PC-9 (cell line): ENCODE results near the gene RIPOR1. TPM values are rescaled to one million over a fixed set of nuclear protein-coding genes. Genes with fewer than 3 reads are reported as not detected.
A peak's percentile ranks its signal among the peaks of the same experiment; 100 is the strongest.

Source experiments
- BruUV-seq: library from RNA; stranded (reverse); fragments of 400-500 nt; replicated peaks from 2 replicates; lab custom pipeline; 2021; lab: Mats Ljungman, UMichigan
- CTCF ChIA-PET: fragments of 300-600 bp; sonication (Branson Sonifier 250); formaldehyde crosslinking; loops from one replicate; lab custom pipeline; 2022; ENCODE audit warnings: antibody characterized with exemption; lab: Charles Lee
- POLR2A ChIA-PET: fragments of 300-600 bp; sonication (Branson Sonifier 250); formaldehyde crosslinking; loops from one replicate; lab custom pipeline; 2022; ENCODE audit warnings: antibody characterized with exemption; ENCODE audit not compliant: unreplicated experiment; lab: Charles Lee
- DNase-seq, 2 experiments: peaks; one replicate each; pipeline versions ENCODE4 v3.0.0 to v3.0.0-alpha.2; 2015 to 2022; ENCODE audit warnings: mixed read lengths in 1 of 2
- H2AFZ ChIP-seq: fragments of 200-600 bp; sonication (generic); 2 replicates; pipeline ENCODE4 v1.8.1; 2017; ENCODE audit warnings: antibody characterized with exemption
- H3F3A ChIP-seq: fragments of 200-600 bp; sonication (generic); 2 replicates; pipeline ENCODE4 v1.8.1; 2017; ENCODE audit warnings: antibody characterized with exemption, mild to moderate bottlenecking, low read depth; ENCODE audit not compliant: insufficient read depth
- H3K27ac ChIP-seq: fragments of 200-600 bp; sonication (generic); 2 replicates; pipeline ENCODE4 v1.6.1; 2016; ENCODE audit warnings: mixed run types
- H3K27me3 ChIP-seq: fragments of 200-600 bp; sonication (generic); 2 replicates; pipeline ENCODE4 v1.6.1; 2016; ENCODE audit warnings: low read depth, mixed run types; ENCODE audit not compliant: insufficient read depth
- H3K36me3 ChIP-seq: fragments of 200-600 bp; sonication (generic); 2 replicates; pipeline ENCODE4 v1.6.1; 2016; ENCODE audit warnings: low read depth, mixed run types
- H3K4me1 ChIP-seq: fragments of 200-600 bp; sonication (generic); replicated peaks from 2 replicates; pipeline ENCODE4 v1.6.1; 2016; ENCODE audit warnings: mixed run types; ENCODE audit not compliant: insufficient read depth
- H3K4me2 ChIP-seq: fragments of 200-600 bp; sonication (generic); 2 replicates; pipeline ENCODE4 v1.6.1; 2017; ENCODE audit warnings: mixed run types
- H3K4me3 ChIP-seq: fragments of 200-600 bp; sonication (generic); 2 replicates; pipeline ENCODE4 v1.6.1; 2016; ENCODE audit warnings: mixed run types
- H3K79me2 ChIP-seq: fragments of 200-600 bp; sonication (generic); 2 replicates; pipeline ENCODE4 v1.6.1; 2017; ENCODE audit warnings: low read depth, mixed run types
- H3K9me2 ChIP-seq: fragments of 200-600 bp; sonication (generic); 2 replicates; pipeline ENCODE4 v1.8.1; 2017; ENCODE audit warnings: mild to moderate bottlenecking; ENCODE audit not compliant: insufficient read depth
- H3K9me3 ChIP-seq: fragments of 200-600 bp; sonication (generic); 2 replicates; pipeline ENCODE4 v1.8.1; 2016; ENCODE audit warnings: low read depth; ENCODE audit not compliant: insufficient read depth
- H4K20me1 ChIP-seq: fragments of 200-600 bp; sonication (generic); 2 replicates; pipeline ENCODE4 v1.8.1; 2017; ENCODE audit not compliant: insufficient read depth
- EZH2 ChIP-seq: fragments of 200-600 bp; sonication (generic); IDR thresholded peaks from 2 replicates; pipeline ENCODE4 v1.8.0; 2017; ENCODE audit warnings: antibody characterized with exemption, low read depth
- intact Hi-C: fragments of 100-400 bp; cut with micrococcal nuclease; formaldehyde crosslinking; loops from one replicate; pipeline ENCODE4 v1.10.0; 2022; ENCODE audit not compliant: unreplicated experiment
- total RNA-seq: library from RNA; stranded (reverse); gene quantifications from 2 replicates; pipeline ENCODE4 v1.2.3, GENCODE V29; 2021
- TF ChIP-seq, protein P1 (sequence below): fragments of 200-600 bp; sonication (generic); conservative IDR thresholded peaks from 2 replicates; pipeline ENCODE4 v1.6.1; 2017; ENCODE audit warnings: mixed run types, antibody characterized with exemption, mild to moderate bottlenecking, moderate library complexity

Gene RIPOR1
- total RNA-seq, 1 experiment from 2014 or later, result 76.7 TPM

DNA sequence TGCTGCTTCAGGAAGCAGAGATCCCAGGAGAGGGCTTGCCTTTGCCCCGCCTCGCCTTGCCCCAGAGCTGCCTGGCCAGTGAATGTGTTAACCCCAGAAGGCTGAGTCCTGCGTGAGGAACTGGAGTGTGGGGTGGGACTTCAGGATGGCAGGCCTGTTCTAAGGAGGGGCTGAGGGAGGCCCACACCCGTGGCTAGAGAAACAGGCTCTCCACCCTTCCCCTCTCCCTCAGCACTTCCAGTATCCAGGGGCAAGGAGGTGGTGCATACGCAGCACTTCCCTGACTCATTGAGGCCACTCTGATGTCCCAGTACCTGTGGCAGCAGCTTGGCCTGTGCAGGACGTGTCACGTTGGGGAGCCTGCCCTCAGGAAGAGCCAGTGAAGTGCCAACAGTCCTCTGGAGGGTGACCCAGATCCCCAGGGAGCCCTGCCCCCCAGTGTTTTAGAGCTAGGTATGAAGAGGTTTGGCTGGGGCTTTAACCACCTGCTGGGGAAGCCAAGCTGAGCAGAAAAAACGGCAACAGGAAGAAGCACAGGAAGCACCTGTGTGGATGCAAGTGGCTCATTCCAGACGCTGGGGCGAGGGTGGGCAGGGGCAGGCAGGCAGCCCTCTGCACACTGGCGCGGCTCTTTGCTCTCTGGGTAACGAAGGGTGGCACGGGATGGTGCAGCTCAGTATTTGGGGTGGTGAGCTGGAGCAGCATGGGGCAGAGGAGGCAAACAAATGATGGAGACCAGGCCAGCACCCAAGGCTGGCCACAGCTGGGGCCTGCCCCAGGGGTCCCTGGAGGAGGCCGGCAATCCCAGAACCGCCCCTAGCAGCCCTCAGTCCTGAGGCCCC, 19.0 kb downstream of the RIPOR1 start:
- intact Hi-C loops, result loop anchor here (2.0 kb wide), 1 partner anchor 27 kb away; no protein-coding TSS in a partner anchor
- no peak overlapping the region for H3K27ac ChIP-seq
- CTCF ChIA-PET, result interaction anchor here (1.0 to 1.4 kb wide), 4 partner anchors 8 to 269 kb away, joined by 3 to 12 read pairs (median 7); partner anchors contain the start of gene CTCF

DNA sequence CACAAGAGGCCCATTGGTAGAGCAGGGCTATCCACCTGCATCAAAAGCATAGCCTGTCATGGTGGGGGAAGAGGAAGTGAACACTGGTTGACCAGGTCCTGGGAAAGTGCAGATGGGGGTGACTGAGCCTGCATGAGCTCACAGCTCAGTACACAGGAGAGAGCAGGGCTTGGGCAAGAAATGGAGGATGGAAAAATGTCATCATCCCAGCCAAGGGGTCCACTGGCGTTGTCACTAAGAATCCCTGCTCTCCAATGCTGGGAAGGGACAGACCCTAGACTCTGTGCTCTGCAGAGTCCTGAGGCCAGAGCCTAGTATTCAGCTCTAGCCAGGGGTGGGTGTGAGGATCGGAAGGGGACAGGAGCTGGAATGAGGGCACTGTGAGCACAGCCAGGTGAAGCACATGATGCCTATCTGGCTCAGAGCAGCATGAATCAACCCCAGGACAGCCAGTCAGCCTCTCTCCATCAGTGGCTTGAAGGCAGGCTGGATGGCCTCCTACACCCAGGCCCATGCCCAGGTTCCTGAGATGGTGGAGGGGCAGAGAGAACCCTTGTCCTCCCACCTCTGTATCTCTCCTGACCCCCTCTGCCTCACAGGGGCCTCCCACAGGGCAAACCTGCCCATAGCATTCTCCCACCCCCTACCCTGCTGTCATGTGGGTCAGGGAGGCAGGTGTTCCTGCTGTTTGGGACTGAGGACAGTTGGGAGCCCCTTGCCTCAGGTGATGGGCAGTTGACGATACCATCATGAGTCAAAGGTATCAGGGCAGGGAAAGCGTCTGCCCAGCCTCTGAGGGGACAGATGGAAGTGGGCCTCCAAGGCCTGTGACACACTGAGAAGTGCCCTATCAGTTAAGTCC, 19.9 kb downstream of the RIPOR1 start:
- Histone ChIP-seq H3K79me2 (no peaks in the 10 kb centered on the region; the same call in 1 of the 2 replicates), H3K4me3 (no peak overlapping the region), H3K36me3 (no peaks in the 10 kb centered on the region), H3K9me3 (no peaks in the 10 kb centered on the region), H4K20me1 (no peaks in the 10 kb centered on the region), H2AFZ (no peak overlapping the region), H3K9me2 (no peaks in the 10 kb centered on the region), H3K27me3 (no peaks in the 10 kb centered on the region), H3K4me1 (no peaks in the 10 kb centered on the region), H3F3A (peaks cover 12% of the 10 kb centered on the region; the same call in 1 of the 2 replicates), H3K4me2 (no peak overlapping the region), H3K27ac (no peak overlapping the region)
- POLR2A ChIA-PET, result no interaction called here
- BruUV-seq, result no TSS peak
- DNase-seq, result no peak
- no peak for TF ChIP-seq EZH2
- TF ChIP-seq, protein P1, sequence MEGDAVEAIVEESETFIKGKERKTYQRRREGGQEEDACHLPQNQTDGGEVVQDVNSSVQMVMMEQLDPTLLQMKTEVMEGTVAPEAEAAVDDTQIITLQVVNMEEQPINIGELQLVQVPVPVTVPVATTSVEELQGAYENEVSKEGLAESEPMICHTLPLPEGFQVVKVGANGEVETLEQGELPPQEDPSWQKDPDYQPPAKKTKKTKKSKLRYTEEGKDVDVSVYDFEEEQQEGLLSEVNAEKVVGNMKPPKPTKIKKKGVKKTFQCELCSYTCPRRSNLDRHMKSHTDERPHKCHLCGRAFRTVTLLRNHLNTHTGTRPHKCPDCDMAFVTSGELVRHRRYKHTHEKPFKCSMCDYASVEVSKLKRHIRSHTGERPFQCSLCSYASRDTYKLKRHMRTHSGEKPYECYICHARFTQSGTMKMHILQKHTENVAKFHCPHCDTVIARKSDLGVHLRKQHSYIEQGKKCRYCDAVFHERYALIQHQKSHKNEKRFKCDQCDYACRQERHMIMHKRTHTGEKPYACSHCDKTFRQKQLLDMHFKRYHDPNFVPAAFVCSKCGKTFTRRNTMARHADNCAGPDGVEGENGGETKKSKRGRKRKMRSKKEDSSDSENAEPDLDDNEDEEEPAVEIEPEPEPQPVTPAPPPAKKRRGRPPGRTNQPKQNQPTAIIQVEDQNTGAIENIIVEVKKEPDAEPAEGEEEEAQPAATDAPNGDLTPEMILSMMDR, result no peak
- intact Hi-C loops, result no loop called here
- CTCF ChIA-PET, result no interaction called here

More for the DNA sequence above, 19.0 kb downstream of the RIPOR1 start:
- Histone ChIP-seq H4K20me1 (no peaks in the 10 kb centered on the region), H3K9me2 (no peaks in the 10 kb centered on the region), H2AFZ (no peak overlapping the region), H3K79me2 (no peaks in the 10 kb centered on the region), H3F3A (peaks cover 12% of the 10 kb centered on the region; the same call in 1 of the 2 replicates), H3K4me1 (no peaks in the 10 kb centered on the region), H3K4me2 (no peak overlapping the region), H3K4me3 (no peak overlapping the region), H3K9me3 (no peaks in the 10 kb centered on the region), H3K27me3 (no peaks in the 10 kb centered on the region), H3K36me3 (no peaks in the 10 kb centered on the region)
- DNase-seq, result no peak
- POLR2A ChIA-PET, result interaction anchor here (0.6 kb wide), 1 partner anchor 12 kb away, joined by 18 read pairs; no protein-coding TSS in a partner anchor
- TF ChIP-seq EZH2, result no peak
- TF ChIP-seq, protein P1, result no peak
- BruUV-seq, result no TSS peak

DNA sequence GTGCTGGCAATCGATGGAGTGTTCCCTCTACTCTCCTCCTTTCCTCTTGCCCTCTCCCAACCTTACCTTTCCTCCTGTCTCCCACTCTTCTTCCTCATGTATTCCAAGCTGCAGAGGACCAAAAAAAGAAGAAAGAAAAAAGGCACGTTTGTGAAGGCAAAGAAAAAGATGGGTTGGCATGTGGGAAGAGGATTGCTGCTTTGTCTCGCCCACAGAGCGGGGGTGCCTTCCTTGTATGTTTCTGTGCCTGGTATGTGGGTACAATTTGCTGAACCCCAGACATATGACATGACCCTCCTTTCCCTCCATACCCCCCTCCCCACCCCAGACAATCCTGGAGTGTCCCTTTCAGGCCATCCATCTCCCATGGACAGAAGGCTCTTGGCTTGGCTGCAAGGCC, 20.6 kb downstream of the RIPOR1 start:
- Histone ChIP-seq H3K9me3 (no peaks in the 10 kb centered on the region), H3K36me3 (no peaks in the 10 kb centered on the region), H3K27me3 (no peaks in the 10 kb centered on the region), H2AFZ (no peak overlapping the region), H3K79me2 (peaks cover 3% of the 10 kb centered on the region), H3K27ac (no peak overlapping the region), H3K4me2 (no peak overlapping the region), H3K4me3 (no peak overlapping the region), H3K9me2 (no peaks in the 10 kb centered on the region), H3K4me1 (peaks cover 3% of the 10 kb centered on the region), H3F3A (peaks cover 14% of the 10 kb centered on the region; the same call in 1 of the 2 replicates), H4K20me1 (no peaks in the 10 kb centered on the region)
- POLR2A ChIA-PET, result no interaction called here
- TF ChIP-seq EZH2, result no peak
- TF ChIP-seq, protein P1, result no peak
- no peak for DNase-seq
- CTCF ChIA-PET, result no interaction called here
- intact Hi-C loops, result no loop called here
- TSS peak; percentile 10 for BruUV-seq
